ENCODE data around the gene PHRF1. TPM values are rescaled to one million over a fixed set of nuclear protein-coding genes. Genes with fewer than 3 reads are reported as not detected.
A peak's percentile ranks its signal among the peaks of the same experiment; 100 is the strongest.

The PHRF1 gene
- total and polyA plus RNA-seq, 11 donors, result 11.6 to 21.3 (median 18.1) TPM

- peaks cover 0 to 39% (median 20%) of the 10 kb centered on the region in 12 donors for H3K4me1 ChIP-seq
- H3K27me3 ChIP-seq, result no peaks in the 10 kb centered on the region
- H3K4me3 ChIP-seq, result no peak overlapping the region
- DNase-seq (no peak), ATAC-seq (no peak)
- TF ChIP-seq, protein P1, sequence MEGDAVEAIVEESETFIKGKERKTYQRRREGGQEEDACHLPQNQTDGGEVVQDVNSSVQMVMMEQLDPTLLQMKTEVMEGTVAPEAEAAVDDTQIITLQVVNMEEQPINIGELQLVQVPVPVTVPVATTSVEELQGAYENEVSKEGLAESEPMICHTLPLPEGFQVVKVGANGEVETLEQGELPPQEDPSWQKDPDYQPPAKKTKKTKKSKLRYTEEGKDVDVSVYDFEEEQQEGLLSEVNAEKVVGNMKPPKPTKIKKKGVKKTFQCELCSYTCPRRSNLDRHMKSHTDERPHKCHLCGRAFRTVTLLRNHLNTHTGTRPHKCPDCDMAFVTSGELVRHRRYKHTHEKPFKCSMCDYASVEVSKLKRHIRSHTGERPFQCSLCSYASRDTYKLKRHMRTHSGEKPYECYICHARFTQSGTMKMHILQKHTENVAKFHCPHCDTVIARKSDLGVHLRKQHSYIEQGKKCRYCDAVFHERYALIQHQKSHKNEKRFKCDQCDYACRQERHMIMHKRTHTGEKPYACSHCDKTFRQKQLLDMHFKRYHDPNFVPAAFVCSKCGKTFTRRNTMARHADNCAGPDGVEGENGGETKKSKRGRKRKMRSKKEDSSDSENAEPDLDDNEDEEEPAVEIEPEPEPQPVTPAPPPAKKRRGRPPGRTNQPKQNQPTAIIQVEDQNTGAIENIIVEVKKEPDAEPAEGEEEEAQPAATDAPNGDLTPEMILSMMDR (IDR thresholded peaks at IDR 0.05), result no peak
- no peak for TF ChIP-seq POLR2A (IDR thresholded peaks at IDR 0.05)
- 83 to 96% (median 85%) methylated on average over 5 to 12 of the region's 12 CpGs for WGBS, 4 donors
- H3K36me3 ChIP-seq, result no peaks in the 10 kb centered on the region
- H3K9me3 ChIP-seq, result no peaks in the 10 kb centered on the region
- H3K27ac ChIP-seq, result no peak overlapping the region
- intact Hi-C loops (cut with DNase I), result loop anchor here in 1 of 10 donors (5.0 kb wide), 1 partner anchor 131 kb away; the partner anchor contains the start of genes DEAF1 and TMEM80
Observed at GRCh38 chr11:565921-566509, 10.3 kb upstream of the PHRF1 start.

DNA sequence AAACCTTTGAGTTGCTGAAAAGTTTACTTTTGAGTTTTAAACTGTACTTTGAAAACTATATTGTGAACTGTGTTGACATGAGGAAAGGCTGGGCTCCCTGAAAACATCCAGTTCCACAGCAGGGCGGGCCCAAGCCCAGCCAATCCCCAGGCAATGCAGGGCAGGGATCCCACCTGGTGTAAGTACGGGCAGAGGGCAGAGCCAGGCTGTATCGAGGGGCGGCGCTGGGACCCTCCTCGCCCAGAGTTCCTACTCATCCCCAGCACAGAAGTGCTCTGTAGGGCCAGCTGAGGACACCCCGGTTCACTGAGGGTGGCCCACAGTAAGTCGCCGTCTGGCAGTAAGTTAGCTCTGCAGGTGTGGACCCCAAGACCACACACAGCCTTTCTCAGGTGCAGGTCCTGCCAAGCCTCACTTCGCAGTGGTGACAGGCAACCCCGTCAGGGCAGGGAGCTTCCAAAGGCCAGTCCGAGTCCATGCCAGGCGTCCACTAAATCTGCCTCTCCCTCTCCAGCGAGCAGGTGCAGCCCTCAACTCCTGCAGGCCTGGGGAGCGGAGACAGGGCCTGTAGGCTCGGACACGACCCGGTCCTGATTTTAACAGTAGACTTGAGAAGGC is 9.2 kb upstream of the PHRF1 start:
- intact Hi-C loops (cut with DNase I), result loop anchor here in 1 of 10 donors (5.0 kb wide), 1 partner anchor 130 kb away; the partner anchor contains the start of genes DEAF1 and TMEM80
- H3K27me3 ChIP-seq, result no peaks in the 10 kb centered on the region
- TF ChIP-seq, protein P1 (IDR thresholded peaks at IDR 0.05), result no peak
- no peak for TF ChIP-seq POLR2A (IDR thresholded peaks at IDR 0.05)
- no peaks in the 10 kb centered on the region for H3K9me3 ChIP-seq
- H3K36me3 ChIP-seq, result no peaks in the 10 kb centered on the region
- peak overlapping the region in 3 of 12 donors; percentile 87 to 97 (median 94) for H3K27ac ChIP-seq
- 75 to 84% (median 80%) methylated on average over 14 to 18 of the region's 18 CpGs for WGBS, 4 donors
- peak overlapping the region in 9 of 12 donors; percentile 64 to 90 (median 77) for H3K4me3 ChIP-seq
- H3K4me1 ChIP-seq, result peaks cover 0 to 31% (median 16%) of the 10 kb centered on the region in 12 donors
- ATAC-seq, result no peak
- peak in 1 of 5 donors; percentile 48 for DNase-seq

DNA sequence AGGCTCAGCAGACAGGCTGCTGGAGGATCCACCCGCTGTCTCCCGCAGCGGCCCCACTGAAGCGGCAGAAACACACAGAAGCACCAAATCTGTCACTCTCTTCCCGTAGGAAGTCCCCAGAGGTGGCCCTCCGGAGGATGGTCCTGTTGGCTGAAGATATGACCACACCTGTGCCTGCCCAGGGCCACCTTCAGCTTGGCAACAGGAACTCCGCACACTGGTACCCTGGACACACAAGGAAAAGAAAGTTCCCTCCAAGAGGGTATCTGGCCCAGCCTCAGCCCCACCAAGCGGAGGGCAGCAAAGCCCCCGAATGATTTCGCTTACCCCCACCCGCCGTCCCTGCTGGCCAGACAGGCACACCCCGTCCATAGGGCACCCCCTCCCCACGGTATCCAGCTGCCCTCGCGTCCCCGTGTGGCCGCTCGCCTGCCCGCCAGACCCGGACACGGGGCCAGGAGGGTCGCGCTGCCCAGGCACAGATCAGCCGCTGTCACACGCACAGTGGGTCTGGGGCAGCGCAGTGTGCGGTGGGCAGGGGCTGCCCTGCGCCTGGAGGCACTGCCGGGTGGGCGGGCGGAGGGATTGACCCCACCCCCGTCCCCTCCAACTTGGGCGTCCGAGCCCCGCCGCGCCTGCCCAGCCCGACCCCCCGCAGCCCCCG is 8.5 kb upstream of the PHRF1 start:
- TF ChIP-seq, protein P1 (IDR thresholded peaks at IDR 0.05), result no peak
- TF ChIP-seq POLR2A (IDR thresholded peaks at IDR 0.05), result no peak
- H3K4me3 ChIP-seq, result peak overlapping the region; percentile 48 to 90 (median 76)
- H3K27me3 ChIP-seq, result no peaks in the 10 kb centered on the region
- H3K4me1 ChIP-seq, result peaks cover 0 to 31% (median 16%) of the 10 kb centered on the region in 12 donors
- 18 to 27% (median 23%) methylated on average over 23 to 41 of the region's 41 CpGs for WGBS, 4 donors
- intact Hi-C loops (cut with DNase I), result loop anchor here in 2 of 10 donors (2.0 to 5.0 kb wide), 2 partner anchors 47 to 130 kb away; partner anchors contain the start of genes DEAF1 (in 1 of the 2), IRF7 (in 1 of the 2) and TMEM80 (in 1 of the 2)
- H3K27ac ChIP-seq, result peak overlapping the region; percentile 60 to 100 (median 98)
- no peaks in the 10 kb centered on the region for H3K36me3 ChIP-seq
- H3K9me3 ChIP-seq, result no peaks in the 10 kb centered on the region
- ATAC-seq, result peak in 3 of 4 donors; percentile 4 to 31 (median 26)
- peak in 1 of 5 donors; percentile 70 for DNase-seq

Data from heart left ventricle (tissue), 16 donors.